H1 (cell line): Measurements from ENCODE around the gene NDUFA5. TPM values are rescaled to one million over a fixed set of nuclear protein-coding genes. Genes with fewer than 3 reads are reported as not detected.

Experiments
- CTCF ChIA-PET: fragments of 300-600 bp; sonication (Branson Sonifier 250); formaldehyde crosslinking; loops from one replicate; lab custom pipeline; 2021; ENCODE audit not compliant: partially characterized antibody; lab: Charles Lee
- POLR2A ChIA-PET: fragments of 300-600 bp; sonication (Branson Sonifier 250); formaldehyde crosslinking; loops from one replicate; lab custom pipeline; 2021; ENCODE audit warnings: inconsistent platforms; ENCODE audit not compliant: partially characterized antibody; lab: Charles Lee
- DNase-seq, 2 experiments: peaks; one replicate each; pipeline versions ENCODE4 v3.0.0 to v3.0.0-alpha.2; 2010 to 2022; ENCODE audit warnings: low spot score in 2 of 2, low read depth in 1 of 2, mixed read lengths in 1 of 2
- FAIRE-seq: peaks from 2 replicates; lab custom pipeline; 2011; peaks lifted over from hg19 to GRCh38; lab: Jason Lieb, UNC
- H2AFZ ChIP-seq: 2 replicates; pipeline ENCODE4 v1.8.1; 2012; ENCODE audit warnings: low read length, inconsistent platforms
- H2AK5ac ChIP-seq: 2 replicates; pipeline ENCODE4 v1.6.1; 2013; ENCODE audit warnings: low read depth, low read length
- H2BK120ac ChIP-seq: replicated peaks from 2 replicates; pipeline ENCODE3; 2013; ENCODE audit warnings: low read depth, low read length, inconsistent platforms
- H2BK12ac ChIP-seq: 2 replicates; pipeline ENCODE4 v1.6.1; 2013; ENCODE audit warnings: low read depth, low read length
- H2BK15ac ChIP-seq: 2 replicates; pipeline ENCODE4 v1.6.1; 2013; ENCODE audit warnings: low read length
- H2BK20ac ChIP-seq: 2 replicates; pipeline ENCODE4 v1.6.1; 2013; ENCODE audit warnings: low read length
- H2BK5ac ChIP-seq: 2 replicates; pipeline ENCODE4 v1.6.1; 2013; ENCODE audit warnings: low read depth, low read length
- H3K14ac ChIP-seq: 2 replicates; pipeline ENCODE4 v1.6.1; 2013; ENCODE audit warnings: inconsistent platforms; ENCODE audit not compliant: insufficient read length
- H3K18ac ChIP-seq: 2 replicates; pipeline ENCODE4 v1.6.1; 2013; ENCODE audit warnings: low read length; ENCODE audit errors: extremely low read depth
- H3K23ac ChIP-seq: 2 replicates; pipeline ENCODE4 v1.6.1; 2013; ENCODE audit warnings: inconsistent platforms; ENCODE audit not compliant: insufficient read length
- H3K23me2 ChIP-seq: 2 replicates; pipeline ENCODE4 v1.6.1; 2013; ENCODE audit warnings: low read depth, low read length
- H3K27ac ChIP-seq: 2 replicates; pipeline ENCODE4 v1.6.1; 2011; ENCODE audit warnings: low read depth, low read length, inconsistent platforms
- H3K27me3 ChIP-seq, 4 experiments: replicated peaks in 1 of 4; 1 replicate in 1 of 4; 2 replicates in 3 of 4; pipeline versions ENCODE4 v1.6.1 to v1.8.1; 2011 to 2013; ENCODE audit warnings: low read length in 3 of 4, mild to moderate bottlenecking in 3 of 4, inconsistent platforms in 2 of 4, mixed read lengths in 2 of 4, moderate library complexity in 1 of 4; ENCODE audit not compliant: control insufficient read depth in 3 of 4, insufficient read depth in 3 of 4; ENCODE audit errors: extremely low read depth in 1 of 4
- H3K36me3 ChIP-seq, 4 experiments: 2 replicates each; pipeline versions ENCODE4 v1.6.1 to v1.8.1; 2011 to 2013; ENCODE audit warnings: mild to moderate bottlenecking in 4 of 4, low read length in 3 of 4, moderate library complexity in 2 of 4, control low read depth in 1 of 4, inconsistent platforms in 1 of 4; ENCODE audit not compliant: insufficient read depth in 4 of 4, control insufficient read depth in 2 of 4
- H3K4ac ChIP-seq: replicated peaks from 2 replicates; pipeline ENCODE3; 2013; ENCODE audit warnings: low read length, low read depth, mixed read lengths, inconsistent platforms; ENCODE audit not compliant: insufficient read length
- H3K4me1 ChIP-seq, 4 experiments: replicated peaks in 1 of 4; 1 replicate in 1 of 4; 2 replicates in 3 of 4; pipeline versions ENCODE4 v1.6.1 to v1.8.1; 2011 to 2013; ENCODE audit warnings: low read length in 3 of 4, inconsistent platforms in 2 of 4, mixed read lengths in 1 of 4; ENCODE audit not compliant: insufficient read depth in 4 of 4, control insufficient read depth in 3 of 4
- H3K4me2 ChIP-seq, 2 experiments: 2 replicates each; pipeline versions ENCODE4 v1.6.1 to v1.8.1; 2011 to 2013; ENCODE audit warnings: low read depth in 2 of 2, low read length in 2 of 2, control low read depth in 1 of 2, inconsistent platforms in 1 of 2, mild to moderate bottlenecking in 1 of 2; ENCODE audit not compliant: insufficient read depth in 1 of 2
- H3K4me3 ChIP-seq, 4 experiments: fragments of 200-600, 300-600 bp in 1 of 4; sonication (generic), shearing (Covaris generic), sonication (Bioruptor Twin) in 1 of 4; 2 replicates each; pipeline versions ENCODE4 v1.5.1 to v1.8.1; 2011 to 2016; ENCODE audit warnings: low read length in 4 of 4, low read depth in 3 of 4, control low read depth in 2 of 4, inconsistent platforms in 2 of 4, mild to moderate bottlenecking in 2 of 4, mixed read lengths in 1 of 4, moderate library complexity in 1 of 4; ENCODE audit not compliant: insufficient read depth in 2 of 4; ENCODE audit errors: extremely low read depth in 1 of 4
- H3K56ac ChIP-seq: replicated peaks from 2 replicates; pipeline ENCODE3; 2013; ENCODE audit warnings: low read depth, mild to moderate bottlenecking, mixed read lengths, low read length, inconsistent platforms; ENCODE audit not compliant: insufficient read length
- H3K79me1 ChIP-seq: 2 replicates; pipeline ENCODE4 v1.6.1; 2013; ENCODE audit warnings: low read depth, low read length, control low read depth
- H3K79me2 ChIP-seq, 2 experiments: 2 replicates each; pipeline versions ENCODE4 v1.6.1 to v1.8.1; 2012 to 2013; ENCODE audit warnings: low read length in 2 of 2, mild to moderate bottlenecking in 2 of 2, inconsistent platforms in 1 of 2; ENCODE audit not compliant: insufficient read depth in 2 of 2, control insufficient read depth in 1 of 2
- H3K9ac ChIP-seq, 4 experiments: replicated peaks in 1 of 4; 1 replicate in 1 of 4; 2 replicates in 3 of 4; pipeline versions ENCODE4 v1.6.1 to v1.8.1; 2011 to 2013; ENCODE audit warnings: low read depth in 3 of 4, low read length in 3 of 4, control low read depth in 2 of 4, mild to moderate bottlenecking in 2 of 4, moderate library complexity in 2 of 4, inconsistent platforms in 1 of 4; ENCODE audit errors: extremely low read depth in 1 of 4
- H3K9me3 ChIP-seq, 2 experiments: 2 replicates each; pipeline versions ENCODE4 v1.6.1 to v1.8.1; 2012 to 2013; ENCODE audit warnings: mild to moderate bottlenecking in 2 of 2, moderate library complexity in 2 of 2, control low read depth in 1 of 2, inconsistent platforms in 1 of 2, low read depth in 1 of 2, low read length in 1 of 2, mixed read lengths in 1 of 2; ENCODE audit not compliant: insufficient read depth in 2 of 2
- H4K20me1 ChIP-seq, 2 experiments: replicated peaks in 1 of 2; 2 replicates each; pipeline versions ENCODE3 to v1.8.1; 2011 to 2013; ENCODE audit warnings: inconsistent platforms in 2 of 2, low read length in 2 of 2, mild to moderate bottlenecking in 1 of 2; ENCODE audit not compliant: insufficient read depth in 2 of 2, control insufficient read depth in 1 of 2
- H4K5ac ChIP-seq: 2 replicates; pipeline ENCODE4 v1.6.1; 2013; ENCODE audit warnings: low read length, low read depth, mixed read lengths, inconsistent platforms; ENCODE audit not compliant: insufficient read length
- H4K8ac ChIP-seq: 2 replicates; pipeline ENCODE4 v1.8.0; 2013; ENCODE audit warnings: mild to moderate bottlenecking, moderate library complexity, low read length, inconsistent platforms; ENCODE audit not compliant: insufficient read depth; ENCODE audit errors: extremely low read depth
- H4K91ac ChIP-seq: replicated peaks from 2 replicates; pipeline ENCODE3; 2013; ENCODE audit warnings: low read length, mixed read lengths, inconsistent platforms; ENCODE audit not compliant: insufficient read length
- CEBPB ChIP-seq: IDR thresholded peaks from 2 replicates; pipeline ENCODE4 v1.6.1; 2012; ENCODE audit warnings: low read depth, low read length
- EGR1 ChIP-seq: IDR thresholded peaks from 2 replicates; pipeline ENCODE4 v1.6.1; 2011; ENCODE audit warnings: low read depth, low read length, borderline replicate concordance
- MAX ChIP-seq: IDR thresholded peaks from 2 replicates; pipeline ENCODE4 v1.6.1; 2012; ENCODE audit warnings: inconsistent platforms
- POLR2A ChIP-seq, 2 experiments: IDR thresholded peaks; 1 replicate in 1 of 2; 2 replicates in 1 of 2; pipeline ENCODE4 v1.6.1; 2011; ENCODE audit warnings: low read depth in 2 of 2, low read length in 2 of 2, mild to moderate bottlenecking in 2 of 2; ENCODE audit errors: control extremely low read depth in 1 of 2
- RAD21 ChIP-seq, 2 experiments: IDR thresholded peaks in 1 of 2; conservative IDR thresholded peaks in 1 of 2; 2 replicates each; pipeline ENCODE4 v1.6.1; 2011; ENCODE audit warnings: low read depth in 2 of 2, low read length in 2 of 2, improper control_type of control experiment in 1 of 2, inconsistent platforms in 1 of 2, mild to moderate bottlenecking in 1 of 2, moderate library complexity in 1 of 2
- RXRA ChIP-seq: IDR thresholded peaks from 2 replicates; pipeline ENCODE4 v1.6.1; 2011; ENCODE audit warnings: low read depth, mild to moderate bottlenecking, low read length, moderate library complexity; ENCODE audit not compliant: insufficient read depth
- SIN3A ChIP-seq, 2 experiments: IDR thresholded peaks in 1 of 2; conservative IDR thresholded peaks in 1 of 2; 2 replicates each; pipeline ENCODE4 v1.6.1; 2011 to 2012; ENCODE audit warnings: low read length in 2 of 2, improper control_type of control experiment in 1 of 2, low read depth in 1 of 2, mild to moderate bottlenecking in 1 of 2
- TBP ChIP-seq: IDR thresholded peaks from 2 replicates; pipeline ENCODE4 v1.6.1; 2011; ENCODE audit warnings: low read depth, low read length, improper control_type of control experiment
- YY1 ChIP-seq: IDR thresholded peaks from 2 replicates; pipeline ENCODE4 v1.6.1; 2011; ENCODE audit warnings: low read depth, mild to moderate bottlenecking, low read length
- WGBS, 2 experiments: shearing (Covaris generic) in 1 of 2; methylation state at CpG; one replicate each; pipeline versions ENCODE4 v1.1.6 to v1.1.7; 2013 to 2015; ENCODE audit warnings: low lambda C conversion rate in 2 of 2, mixed read lengths in 2 of 2, inconsistent platforms in 1 of 2, low coverage in 1 of 2, missing lambda C conversion rate in 1 of 2; ENCODE audit not compliant: insufficient replicate concordance in 2 of 2, insufficient coverage in 1 of 2, insufficient read length in 1 of 2; ENCODE audit errors: extremely low coverage in 1 of 2, missing lambda C conversion rate in 1 of 2; 5-methylcytosine and 5-hydroxymethylcytosine counted together
- polyA plus RNA-seq, 7 experiments: library from polyadenylated mRNA; depleted of rRNA in 3 of 7; stranded (reverse) in 5 of 7; unstranded in 2 of 7; fragments of >200 nt in 5 of 7; fragments of 200-250 nt in 2 of 7; gene quantifications; 1 replicate in 5 of 7; 2 replicates in 1 of 7; 4 replicates in 1 of 7; pipeline versions ENCODE4 v1.2.1 to v1.2.3, GENCODE V29; 2011 to 2013; ENCODE audit warnings: missing spikeins in 2 of 7, mixed read lengths in 2 of 7
- total RNA-seq: library from RNA; stranded (reverse); fragmentation: NEBNext Ultra II Directional; extraction: Animal tissue kit (Norgen Biotek cat#: 25700); gene quantifications from 2 replicates; pipeline ENCODE4 v1.2.1, GENCODE V29; 2021

NDUFA5 gene
- total and polyA plus RNA-seq, 2 of the 8 experiments (the other 6 are each of a cell fraction or from before 2014, with no cell fraction given): 7.6 to 76.3 TPM

- Histone ChIP-seq H3K23me2 (no peaks in the 10 kb centered on the region; the same call in 1 of the 2 replicates), H3K4me3 (peak overlapping the region in 1 of 4 experiments; percentile 4; a peak in 1 of 8 replicates), H3K14ac (no peak overlapping the region), H3K9ac (peak overlapping the region in 2 of 4 experiments; percentile 20 to 29; a peak in 2 of 7 replicates), H2BK120ac (no peak overlapping the region), H4K91ac (no peak overlapping the region), H3K79me1 (no peaks in the 10 kb centered on the region), H2BK15ac (no peak overlapping the region), H3K79me2 (no peaks in the 10 kb centered on the region), H2BK5ac (no peak overlapping the region), H3K18ac (no peak overlapping the region), H4K20me1 (no peaks in the 10 kb centered on the region), H3K4me2 (peak overlapping the region; percentile 30 to 42), H3K23ac (no peak overlapping the region), H3K36me3 (no peaks in the 10 kb centered on the region), H4K8ac (no peak overlapping the region), H2BK20ac (no peak overlapping the region), H3K4me1 (peaks cover 3 to 8% (median 5%) of the 10 kb centered on the region in 4 experiments), H4K5ac (no peak overlapping the region), H3K27me3 (no peaks in the 10 kb centered on the region), H3K4ac (no peak overlapping the region), H3K27ac (no peak overlapping the region; the same call in 1 of the 2 replicates), H3K9me3 (no peaks in the 10 kb centered on the region), H3K56ac (no peak overlapping the region), H2AFZ (peak overlapping the region; percentile 83), H2AK5ac (no peak overlapping the region), H2BK12ac (peak overlapping the region; percentile 69; the same call in 1 of the 2 replicates)
- TF ChIP-seq YY1 (peak; percentile 65; the same call in 1 of the 2 replicates), TBP (peak; percentile 44; the same call in 1 of the 2 replicates), CEBPB (no peak), EGR1 (0 out of 2 replicates have a peak, but pooled peaks have one; percentile 17), MAX (peak; percentile 46; the same call in 1 of the 2 replicates), RAD21 (IDR thresholded peaks at IDR 0.05 in 1 of 2, conservative IDR thresholded peaks at IDR 0.05 in 1 of 2; ENCODE audit: low read depth in 2 of 2, low read length in 2 of 2) (peak in 1 of 2 experiments; percentile 6; a peak in 1 of 4 replicates), RXRA (no peak), POLR2A (IDR thresholded peaks at IDR 0.05; ENCODE audit: control extremely low read depth in 1 of 2, low read depth in 2 of 2, low read length in 2 of 2) (0 out of 3 replicates have a peak, but pooled peaks of 1 of the 2 experiments have one; percentile 24), SIN3A (conservative IDR thresholded peaks at IDR 0.05 in 1 of 2, IDR thresholded peaks at IDR 0.05 in 1 of 2; ENCODE audit: low read depth in 1 of 2, low read length in 2 of 2) (peak in 1 of 2 experiments; percentile 43; a peak in 1 of 4 replicates)
- DNase-seq (peak; percentile 46 to 64), FAIRE-seq (no peak)
- POLR2A ChIA-PET: interaction anchor here (1.1 kb wide), 2 partner anchors 13 kb away, joined by 3 read pairs; no protein-coding TSS in a partner anchor
- 24% methylated on average over 10 of the region's 10 CpGs; no CpG with 5 or more reads in 1 of the 2 experiments for WGBS, 2 experiments
- CTCF ChIA-PET: interaction anchor here (1.2 to 3.8 kb wide), 6 partner anchors 12 to 277 kb away, joined by 3 to 17 read pairs (median 4); no protein-coding TSS in a partner anchor
These were observed 37.2 kb upstream of the NDUFA5 start for GRCh38 chr7:123594813-123595241.
